LNCaP clone FGC (cell line): ENCODE data around the gene HIPK2.

Experiments
- DNase-seq: peaks from one replicate; pipeline ENCODE4 v3.0.0-alpha.2; 2011; ENCODE audit warnings: low read depth
- H3K4me3 ChIP-seq: 2 replicates; pipeline ENCODE4 v1.5.1; 2011; ENCODE audit warnings: mild to moderate bottlenecking, low read depth, low read length, control low read depth
- TF ChIP-seq, protein P1 (sequence below): IDR thresholded peaks from 2 replicates; pipeline ENCODE4 v1.5.1; 2012; ENCODE audit warnings: mild to moderate bottlenecking; ENCODE audit not compliant: control insufficient read depth, insufficient read depth; ENCODE audit errors: extremely low read depth

Gene HIPK2

DNA sequence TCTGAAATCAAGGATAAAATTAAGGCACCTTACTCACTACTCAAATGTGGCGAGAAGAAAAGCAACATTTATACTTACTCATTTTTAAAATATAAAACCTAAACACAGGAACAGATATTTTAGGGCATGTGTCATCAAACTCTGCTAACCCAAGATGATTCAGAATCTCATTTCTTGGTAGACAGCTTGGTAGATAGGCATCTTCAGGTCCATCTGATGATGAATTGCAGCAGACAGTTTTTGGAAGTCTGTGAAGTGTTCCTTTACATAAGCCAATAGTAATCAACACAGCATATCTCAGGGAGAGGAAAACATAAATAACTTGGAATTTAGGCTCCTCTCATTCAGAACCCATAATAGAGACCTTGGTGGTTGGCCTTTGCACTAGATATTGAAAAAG is 3.4 kb downstream of the HIPK2 start:
- H3K4me3 ChIP-seq, result no peak overlapping the region
- DNase-seq, result no peak
- TF ChIP-seq, protein P1, sequence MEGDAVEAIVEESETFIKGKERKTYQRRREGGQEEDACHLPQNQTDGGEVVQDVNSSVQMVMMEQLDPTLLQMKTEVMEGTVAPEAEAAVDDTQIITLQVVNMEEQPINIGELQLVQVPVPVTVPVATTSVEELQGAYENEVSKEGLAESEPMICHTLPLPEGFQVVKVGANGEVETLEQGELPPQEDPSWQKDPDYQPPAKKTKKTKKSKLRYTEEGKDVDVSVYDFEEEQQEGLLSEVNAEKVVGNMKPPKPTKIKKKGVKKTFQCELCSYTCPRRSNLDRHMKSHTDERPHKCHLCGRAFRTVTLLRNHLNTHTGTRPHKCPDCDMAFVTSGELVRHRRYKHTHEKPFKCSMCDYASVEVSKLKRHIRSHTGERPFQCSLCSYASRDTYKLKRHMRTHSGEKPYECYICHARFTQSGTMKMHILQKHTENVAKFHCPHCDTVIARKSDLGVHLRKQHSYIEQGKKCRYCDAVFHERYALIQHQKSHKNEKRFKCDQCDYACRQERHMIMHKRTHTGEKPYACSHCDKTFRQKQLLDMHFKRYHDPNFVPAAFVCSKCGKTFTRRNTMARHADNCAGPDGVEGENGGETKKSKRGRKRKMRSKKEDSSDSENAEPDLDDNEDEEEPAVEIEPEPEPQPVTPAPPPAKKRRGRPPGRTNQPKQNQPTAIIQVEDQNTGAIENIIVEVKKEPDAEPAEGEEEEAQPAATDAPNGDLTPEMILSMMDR, result no peak

DNA sequence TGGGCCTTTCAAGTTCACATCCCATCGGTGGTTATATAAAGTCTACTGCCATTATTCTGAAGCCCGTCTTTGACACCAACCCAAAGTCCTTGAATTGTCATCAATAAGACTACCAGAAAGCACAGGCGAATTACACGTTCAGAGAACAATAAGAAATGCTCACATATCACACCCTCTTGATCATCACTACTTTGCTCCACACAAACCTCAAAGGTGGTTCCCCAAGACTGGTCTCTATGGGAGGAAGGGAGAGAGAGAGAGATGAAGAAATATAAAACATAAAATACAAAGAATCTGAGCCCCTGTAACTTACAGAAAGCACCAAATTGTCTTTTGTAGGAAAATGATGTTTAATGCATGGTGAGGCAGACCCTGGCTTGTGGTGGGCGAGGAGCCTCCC is 4.4 kb downstream of the HIPK2 start:
- TF ChIP-seq, protein P1, result no peak
- H3K4me3 ChIP-seq, result no peak overlapping the region

DNA sequence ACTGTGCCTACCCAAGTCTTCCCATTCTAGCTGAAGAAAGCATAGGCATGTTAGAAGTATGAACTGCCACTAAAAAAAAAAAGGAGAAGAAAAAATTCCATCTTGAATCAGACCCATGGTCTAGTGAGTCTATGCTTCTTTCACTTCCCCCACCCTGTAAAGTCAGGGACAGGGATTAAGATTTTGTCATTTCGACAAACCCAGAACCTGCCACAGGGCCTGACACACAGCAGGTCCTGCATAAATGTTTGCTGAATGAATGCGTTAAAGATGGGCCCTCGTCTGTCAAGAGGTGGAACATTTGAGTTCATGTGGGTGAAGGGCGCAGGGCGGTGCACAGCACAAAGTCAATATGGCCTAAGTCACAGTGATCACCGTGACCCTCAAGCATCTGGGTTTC is 4.9 kb downstream of the HIPK2 start:
- no peak overlapping the region for H3K4me3 ChIP-seq
- no peak for DNase-seq
- TF ChIP-seq, protein P1, result no peak

More for the DNA sequence above, 4.4 kb downstream of the HIPK2 start:
- no peak for DNase-seq

DNA sequence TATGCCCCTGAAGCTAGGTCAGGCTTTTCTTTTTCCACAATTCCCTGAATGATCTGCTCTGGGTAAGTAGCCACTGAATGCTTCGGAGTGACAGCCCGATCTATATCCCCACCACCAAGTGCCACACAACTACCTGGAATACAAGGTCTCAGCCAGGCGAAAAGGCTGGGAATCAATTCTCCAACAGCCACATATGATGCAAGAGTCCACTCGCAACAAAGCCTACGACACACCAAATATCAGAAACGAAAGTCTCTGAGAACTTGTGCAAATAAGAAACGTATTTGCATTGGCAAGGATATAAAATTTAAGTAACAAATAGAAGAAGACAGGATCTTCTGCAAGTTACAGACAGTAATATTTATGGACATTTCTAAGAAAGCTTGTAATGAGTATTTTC is 5.7 kb downstream of the HIPK2 start:
- DNase-seq, result peak; percentile 79
- peak overlapping the region; percentile 41 for H3K4me3 ChIP-seq
- TF ChIP-seq, protein P1, result no peak

DNA sequence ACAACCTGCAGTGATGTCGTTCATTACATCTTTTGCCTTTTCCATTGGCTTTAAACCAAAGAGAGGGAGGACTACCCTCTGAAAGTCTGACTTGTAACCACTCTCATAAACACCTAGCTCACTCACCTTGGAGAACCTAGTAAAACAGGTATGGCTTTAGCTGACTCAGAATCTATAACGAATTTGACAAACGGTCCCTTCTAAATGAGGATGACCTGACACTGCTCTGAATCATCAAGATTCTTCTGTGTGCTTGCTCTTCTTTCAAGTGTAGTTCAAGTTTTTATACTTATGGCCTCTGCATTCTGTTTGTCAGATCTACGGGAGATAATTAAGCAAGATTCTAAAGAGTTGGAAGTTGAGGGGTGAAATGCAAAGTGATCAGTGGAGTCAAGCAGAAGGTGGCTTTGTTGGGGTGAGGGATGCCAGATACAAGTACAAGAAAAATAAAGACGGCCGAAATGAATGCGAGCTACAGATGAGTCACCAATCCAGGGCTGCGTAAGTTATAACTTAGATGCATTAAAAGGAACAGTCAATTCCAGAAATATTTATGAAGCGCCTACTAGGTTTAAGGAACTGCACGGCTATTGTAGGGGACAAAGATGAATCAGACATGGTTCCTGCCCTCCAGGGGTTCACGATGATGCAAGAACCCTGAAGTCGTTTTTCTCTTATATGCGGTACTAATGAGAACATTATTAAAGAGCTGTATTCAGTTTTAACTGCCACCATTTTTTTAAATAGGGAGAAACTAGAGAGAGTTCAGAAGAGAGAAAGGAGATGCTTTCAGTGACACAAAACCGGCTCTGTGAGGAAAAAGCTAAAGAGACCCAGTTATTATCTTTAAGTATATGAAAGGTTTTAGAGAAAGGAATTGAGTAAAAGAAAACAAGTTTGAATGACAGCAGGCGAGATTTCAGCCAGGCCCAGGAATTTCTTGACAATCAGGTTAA is 6.5 kb downstream of the HIPK2 start:
- DNase-seq, result peak; percentile 63
- TF ChIP-seq, protein P1, result no peak
- peak overlapping the region; percentile 41 for H3K4me3 ChIP-seq

DNA sequence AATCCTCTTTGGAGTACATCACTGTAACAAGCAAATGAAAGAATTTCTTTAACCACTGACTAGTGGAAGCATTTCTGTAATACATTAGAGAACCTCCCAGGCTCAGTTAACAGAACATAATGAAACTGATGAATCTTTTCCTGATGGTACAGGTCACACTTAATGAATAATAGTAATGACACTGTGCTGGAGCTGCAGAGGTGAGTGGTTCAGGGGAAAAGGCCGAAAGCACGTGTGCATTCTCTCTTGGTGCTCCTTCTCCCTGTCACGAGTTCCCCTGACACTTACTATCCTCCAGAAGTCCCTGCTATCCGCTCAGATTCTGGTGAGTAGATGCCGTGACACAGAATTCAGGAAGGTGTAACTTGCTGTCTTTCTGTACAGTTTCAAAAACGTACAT is 8.0 kb downstream of the HIPK2 start:
- no peak for DNase-seq
- H3K4me3 ChIP-seq, result peak overlapping the region; percentile 29; the same call in 1 of the 2 replicates
- TF ChIP-seq, protein P1, result no peak
